IMR-90 (cell line): Measurements from ENCODE around the gene GIPC3. TPM values are rescaled to one million over a fixed set of nuclear protein-coding genes. Genes with fewer than 3 reads are reported as not detected.

Source experiments
- ATAC-seq: fragments of 200-7000 bp; cut with Tn5 transposase; 2 replicates; pipeline ENCODE4 v1.9.1; 2020; ENCODE audit warnings: low read depth, mild to moderate bottlenecking, moderate library complexity
- BruUV-seq: library from RNA; stranded (reverse); fragments of 400-500 nt; replicated peaks from 2 replicates; lab custom pipeline; 2021; lab: Mats Ljungman, UMichigan
- CTCF ChIA-PET: fragments of 300-600 bp; formaldehyde crosslinking; extraction: SDS; loops from one replicate; lab custom pipeline; 2021; ENCODE audit warnings: antibody characterized with exemption; lab: Yijun Ruan, JAX
- POLR2A ChIA-PET: fragments of 300-600 bp; sonication (Branson Sonifier 250); formaldehyde crosslinking; loops from one replicate; lab custom pipeline; 2022; ENCODE audit warnings: antibody characterized with exemption; ENCODE audit not compliant: unreplicated experiment; lab: Charles Lee
- DNase-seq: peaks from one replicate; pipeline ENCODE4 v3.0.0; 2013
- H2AFZ ChIP-seq: replicated peaks from 2 replicates; pipeline ENCODE3; 2013; ENCODE audit warnings: low read length, mild to moderate bottlenecking; ENCODE audit not compliant: poor library complexity
- H2AK5ac ChIP-seq: 2 replicates; pipeline ENCODE4 v1.6.1; 2013; ENCODE audit warnings: low read depth, low read length, inconsistent platforms
- H2AK9ac ChIP-seq: replicated peaks from 2 replicates; pipeline ENCODE3; 2013; ENCODE audit warnings: mild to moderate bottlenecking, low read depth, low read length, moderate library complexity; ENCODE audit not compliant: poor library complexity
- H2BK120ac ChIP-seq: 2 replicates; pipeline ENCODE4 v1.6.1; 2013; ENCODE audit warnings: low read depth, low read length, inconsistent platforms
- H2BK15ac ChIP-seq: 3 replicates; pipeline ENCODE4 v1.6.1; 2013; ENCODE audit warnings: low read depth, low read length, inconsistent platforms
- H2BK20ac ChIP-seq: 2 replicates; pipeline ENCODE4 v1.6.1; 2013; ENCODE audit warnings: low read depth, mild to moderate bottlenecking, inconsistent platforms, low read length, moderate library complexity
- H2BK5ac ChIP-seq: 2 replicates; pipeline ENCODE4 v1.6.1; 2013; ENCODE audit warnings: mild to moderate bottlenecking, low read depth, low read length, inconsistent platforms; ENCODE audit not compliant: poor library complexity, severe bottlenecking
- H3K14ac ChIP-seq: replicated peaks from 2 replicates; pipeline ENCODE4 v1.6.1; 2013; ENCODE audit warnings: low read depth, low read length, inconsistent platforms
- H3K18ac ChIP-seq: 2 replicates; pipeline ENCODE4 v1.6.1; 2013; ENCODE audit warnings: low read depth, low read length, control low read depth
- H3K23ac ChIP-seq: 2 replicates; pipeline ENCODE4 v1.6.1; 2013; ENCODE audit warnings: low read depth, low read length, inconsistent platforms
- H3K27ac ChIP-seq: 2 replicates; pipeline ENCODE4 v1.5.1; 2013; ENCODE audit warnings: mild to moderate bottlenecking, control low read depth, low read length; ENCODE audit not compliant: insufficient read depth
- H3K27me3 ChIP-seq: 2 replicates; pipeline ENCODE4 v1.6.1; 2013; ENCODE audit warnings: low read length; ENCODE audit not compliant: control insufficient read depth, insufficient read depth
- H3K36me3 ChIP-seq: 2 replicates; pipeline ENCODE4 v1.6.1; 2013; ENCODE audit warnings: low read length, mixed read lengths; ENCODE audit not compliant: control insufficient read depth, insufficient read depth
- H3K4ac ChIP-seq: 2 replicates; pipeline ENCODE4 v1.6.1; 2013; ENCODE audit warnings: low read depth, low read length, inconsistent platforms
- H3K4me1 ChIP-seq: 2 replicates; pipeline ENCODE4 v1.6.1; 2013; ENCODE audit warnings: low read length, mixed read lengths; ENCODE audit not compliant: control insufficient read depth, insufficient read depth
- H3K4me2 ChIP-seq: 2 replicates; pipeline ENCODE4 v1.6.1; 2013; ENCODE audit warnings: low read depth, mild to moderate bottlenecking, control low read depth, low read length, moderate library complexity
- H3K4me3 ChIP-seq: 2 replicates; pipeline ENCODE4 v1.5.1; 2013; ENCODE audit warnings: low read depth, mild to moderate bottlenecking, control low read depth, low read length, moderate library complexity; ENCODE audit not compliant: insufficient read depth
- H3K56ac ChIP-seq: 2 replicates; pipeline ENCODE4 v1.6.1; 2013; ENCODE audit warnings: low read length, inconsistent platforms; ENCODE audit not compliant: insufficient read depth; ENCODE audit errors: extremely low read depth
- H3K79me1 ChIP-seq, 2 experiments: 2 replicates each; pipeline ENCODE4 v1.6.1; 2013; ENCODE audit warnings: low read length in 2 of 2, inconsistent platforms in 1 of 2, low read depth in 1 of 2
- H3K9ac ChIP-seq: 2 replicates; pipeline ENCODE4 v1.6.1; 2013; ENCODE audit warnings: low read depth, low read length, control low read depth
- H3K9me1 ChIP-seq: 2 replicates; pipeline ENCODE4 v1.6.1; 2013; ENCODE audit warnings: low read length, inconsistent platforms; ENCODE audit not compliant: insufficient read depth
- H3K9me3 ChIP-seq: 2 replicates; pipeline ENCODE4 v1.6.1; 2013; ENCODE audit warnings: low read length; ENCODE audit not compliant: control insufficient read depth, insufficient read depth
- H4K20me1 ChIP-seq: 2 replicates; pipeline ENCODE4 v1.6.1; 2013; ENCODE audit warnings: low read length, inconsistent platforms; ENCODE audit not compliant: insufficient read depth
- H4K5ac ChIP-seq: 2 replicates; pipeline ENCODE4 v1.6.1; 2013; ENCODE audit warnings: mild to moderate bottlenecking, low read depth, low read length, control low read depth
- H4K8ac ChIP-seq, 2 experiments: 2 replicates each; pipeline ENCODE4 v1.6.1; 2013; ENCODE audit warnings: low read depth in 2 of 2, low read length in 2 of 2, control low read depth in 1 of 2, inconsistent platforms in 1 of 2
- H4K91ac ChIP-seq: 2 replicates; pipeline ENCODE4 v1.6.1; 2013; ENCODE audit warnings: low read depth, low read length, inconsistent platforms; ENCODE audit not compliant: insufficient read depth
- BHLHE40 ChIP-seq: fragments of 150-350 bp; IDR thresholded peaks from 2 replicates; pipeline ENCODE4 v1.6.1; 2016; ENCODE audit warnings: mild to moderate bottlenecking, low read depth, low read length
- CEBPB ChIP-seq: IDR thresholded peaks from 2 replicates; pipeline ENCODE4 v1.6.1; 2012; ENCODE audit warnings: low read depth, low read length, improper control_type of control experiment
- CHD1 ChIP-seq: IDR thresholded peaks from 2 replicates; pipeline ENCODE4 v1.6.1; 2012; ENCODE audit warnings: low read depth, low read length, improper control_type of control experiment
- ELK1 ChIP-seq: fragments of 150-350 bp; IDR thresholded peaks from 2 replicates; pipeline ENCODE4 v1.6.1; 2016; ENCODE audit warnings: low read depth, mild to moderate bottlenecking, low read length, moderate library complexity, borderline replicate concordance
- FOS ChIP-seq: fragments of 150-350 bp; IDR thresholded peaks from 2 replicates; pipeline ENCODE4 v1.6.1; 2016; ENCODE audit warnings: low read depth, low read length
- MAFK ChIP-seq: IDR thresholded peaks from 2 replicates; pipeline ENCODE4 v1.6.1; 2012; ENCODE audit warnings: low read depth, low read length, improper control_type of control experiment
- NFE2L2 ChIP-seq: fragments of 150-350 bp; IDR thresholded peaks from 2 replicates; pipeline ENCODE4 v1.6.1; 2016; ENCODE audit warnings: low read depth, mild to moderate bottlenecking, low read length
- POLR2A ChIP-seq: IDR thresholded peaks from 2 replicates; pipeline ENCODE4 v1.6.1; 2012; ENCODE audit warnings: mild to moderate bottlenecking, low read depth, low read length
- RFX5 ChIP-seq: IDR thresholded peaks from 2 replicates; pipeline ENCODE4 v1.8.0; 2012; ENCODE audit warnings: low read depth, mild to moderate bottlenecking, low read length, moderate library complexity
- SMC3 ChIP-seq: fragments of 150-350 bp; IDR thresholded peaks from 2 replicates; pipeline ENCODE4 v1.6.1; 2016; ENCODE audit warnings: low read depth, mild to moderate bottlenecking, antibody characterized with exemption, low read length, moderate library complexity
- USF2 ChIP-seq: fragments of 150-350 bp; IDR thresholded peaks from 2 replicates; pipeline ENCODE4 v1.6.1; 2017; ENCODE audit warnings: mild to moderate bottlenecking, antibody characterized with exemption, low read length, low read depth
- WGBS, 2 experiments: methylation state at CpG; one replicate each; pipeline versions ENCODE4 v1.1.5 to v1.1.7; 2013; ENCODE audit warnings: missing lambda C conversion rate in 2 of 2; ENCODE audit not compliant: insufficient read length in 1 of 2; ENCODE audit errors: extremely low coverage in 2 of 2; 5-methylcytosine and 5-hydroxymethylcytosine counted together
- dilution Hi-C: fragments of 300-500 bp; cut with HindIII; formaldehyde crosslinking; loops from one replicate; pipeline ENCODE4 v1.14.3; 2018; ENCODE audit warnings: low sequenced_read_pairs; ENCODE audit not compliant: unreplicated experiment
- in situ Hi-C: fragments of 300-500 bp; cut with MboI; formaldehyde crosslinking; loops from 3 replicates; pipeline ENCODE4 v1.14.3; 2019; ENCODE audit warnings: low sequenced_read_pairs, inconsistent platforms, mixed read lengths
- intact Hi-C: fragments of 100-400 bp; cut with micrococcal nuclease; formaldehyde crosslinking; loops from 2 replicates; pipeline ENCODE4 v1.10.0; 2022
- polyA plus RNA-seq, 3 experiments: library from polyadenylated mRNA; depleted of rRNA; stranded (reverse); fragments of >200 nt; gene quantifications; 2 replicates each; pipeline ENCODE4 v1.2.3, GENCODE V29; 2012; ENCODE audit warnings: low replicate concordance in 1 of 3
- total RNA-seq: library from RNA; depleted of rRNA; stranded (reverse); fragments of >200 nt; gene quantifications from 2 replicates; pipeline ENCODE4 v1.2.3, GENCODE V29; 2012
- TF ChIP-seq, protein P1 (sequence below): conservative IDR thresholded peaks from 2 replicates; pipeline ENCODE4 v1.5.1; 2012; ENCODE audit warnings: mild to moderate bottlenecking, low read depth, low read length, improper control_type of control experiment

The GIPC3 gene
- total and polyA plus RNA-seq, 2 of the 4 experiments (the other 2 are of a cell fraction), result under 0.01 to 0.36 TPM

GRCh38 chr19:3620145-3620816 lies 35.0 kb downstream of the GIPC3 start:
- no peak overlapping the region for H3K4me3 ChIP-seq
- BruUV-seq, result no TSS peak
- dilution Hi-C loops, result no loop called here
- H2BK15ac ChIP-seq, result no peak overlapping the region
- H3K56ac ChIP-seq, result no peak overlapping the region
- H4K5ac ChIP-seq, result no peak overlapping the region
- H3K18ac ChIP-seq, result no peak overlapping the region
- H3K4ac ChIP-seq, result no peak overlapping the region
- no peaks in the 10 kb centered on the region for H3K27me3 ChIP-seq
- TF ChIP-seq USF2 (no peak), MAFK (no peak), SMC3 (no peak), BHLHE40 (no peak), ELK1 (no peak), POLR2A (no peak), CHD1 (no peak), RFX5 (no peak), CEBPB (no peak), FOS (no peak), NFE2L2 (no peak)
- TF ChIP-seq, protein P1, sequence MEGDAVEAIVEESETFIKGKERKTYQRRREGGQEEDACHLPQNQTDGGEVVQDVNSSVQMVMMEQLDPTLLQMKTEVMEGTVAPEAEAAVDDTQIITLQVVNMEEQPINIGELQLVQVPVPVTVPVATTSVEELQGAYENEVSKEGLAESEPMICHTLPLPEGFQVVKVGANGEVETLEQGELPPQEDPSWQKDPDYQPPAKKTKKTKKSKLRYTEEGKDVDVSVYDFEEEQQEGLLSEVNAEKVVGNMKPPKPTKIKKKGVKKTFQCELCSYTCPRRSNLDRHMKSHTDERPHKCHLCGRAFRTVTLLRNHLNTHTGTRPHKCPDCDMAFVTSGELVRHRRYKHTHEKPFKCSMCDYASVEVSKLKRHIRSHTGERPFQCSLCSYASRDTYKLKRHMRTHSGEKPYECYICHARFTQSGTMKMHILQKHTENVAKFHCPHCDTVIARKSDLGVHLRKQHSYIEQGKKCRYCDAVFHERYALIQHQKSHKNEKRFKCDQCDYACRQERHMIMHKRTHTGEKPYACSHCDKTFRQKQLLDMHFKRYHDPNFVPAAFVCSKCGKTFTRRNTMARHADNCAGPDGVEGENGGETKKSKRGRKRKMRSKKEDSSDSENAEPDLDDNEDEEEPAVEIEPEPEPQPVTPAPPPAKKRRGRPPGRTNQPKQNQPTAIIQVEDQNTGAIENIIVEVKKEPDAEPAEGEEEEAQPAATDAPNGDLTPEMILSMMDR, result no peak
- no peak overlapping the region for H4K91ac ChIP-seq
- no peak overlapping the region for H3K9ac ChIP-seq
- CTCF ChIA-PET, result no interaction called here
- WGBS, 2 experiments, result 68% methylated on average over 3 of the region's 19 CpGs; no CpG with 5 or more reads in 1 of the 2 experiments
- no peak overlapping the region for H3K4me2 ChIP-seq
- peaks cover 3% of the 10 kb centered on the region; the same call in 1 of the 2 replicates for H3K4me1 ChIP-seq
- in situ Hi-C loops, result loop anchor here (25.0 kb wide), 1 partner anchor 308 kb away; no protein-coding TSS in a partner anchor
- H2BK5ac ChIP-seq, result no peak overlapping the region
- ATAC-seq (no peak), DNase-seq (no peak)
- intact Hi-C loops, result no loop called here
- POLR2A ChIA-PET, result no interaction called here
- H3K27ac ChIP-seq, result no peak overlapping the region
- no peak overlapping the region for H2AK5ac ChIP-seq
- H3K36me3 ChIP-seq, result peaks cover 28% of the 10 kb centered on the region
- no peak overlapping the region for H3K23ac ChIP-seq
- no peak overlapping the region for H2AFZ ChIP-seq
- H4K20me1 ChIP-seq, result peaks cover 10% of the 10 kb centered on the region; the same call in 1 of the 2 replicates
- no peak overlapping the region for H3K14ac ChIP-seq
- H3K9me3 ChIP-seq, result no peaks in the 10 kb centered on the region
- no peak overlapping the region for H2BK20ac ChIP-seq
- no peak overlapping the region for H2BK120ac ChIP-seq
- H4K8ac ChIP-seq, result no peak overlapping the region
- H2AK9ac ChIP-seq, result no peak overlapping the region
- no peaks in the 10 kb centered on the region for H3K9me1 ChIP-seq
- peaks cover 6 to 28% of the 10 kb centered on the region in 2 experiments; a peak in 2 of 4 replicates for H3K79me1 ChIP-seq
